ENCODE measurements around the gene TPM1.

Gene TPM1

DNA sequence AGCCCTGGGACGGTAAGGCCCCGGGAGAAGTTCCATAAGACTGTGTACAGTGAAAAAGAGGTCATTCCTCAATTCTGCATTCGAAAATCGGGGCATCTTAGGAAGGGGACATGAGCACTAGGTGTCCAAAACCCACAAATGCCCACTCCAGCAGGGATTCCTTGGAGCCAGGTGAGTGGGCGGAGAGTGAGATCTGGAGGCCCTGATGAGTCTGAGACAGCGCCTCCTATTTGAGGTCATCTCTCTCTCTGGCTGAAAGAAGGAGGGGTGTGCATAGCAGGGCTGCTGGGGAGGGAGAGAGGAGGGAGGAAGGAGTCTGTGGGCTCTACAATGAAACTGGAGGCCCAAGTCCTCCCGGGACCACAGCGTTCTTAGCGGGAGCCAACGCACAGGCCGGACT is 41.0 kb downstream of the TPM1 start:
- H3K27ac ChIP-seq = no peak overlapping the region
- TF ChIP-seq, protein P1, sequence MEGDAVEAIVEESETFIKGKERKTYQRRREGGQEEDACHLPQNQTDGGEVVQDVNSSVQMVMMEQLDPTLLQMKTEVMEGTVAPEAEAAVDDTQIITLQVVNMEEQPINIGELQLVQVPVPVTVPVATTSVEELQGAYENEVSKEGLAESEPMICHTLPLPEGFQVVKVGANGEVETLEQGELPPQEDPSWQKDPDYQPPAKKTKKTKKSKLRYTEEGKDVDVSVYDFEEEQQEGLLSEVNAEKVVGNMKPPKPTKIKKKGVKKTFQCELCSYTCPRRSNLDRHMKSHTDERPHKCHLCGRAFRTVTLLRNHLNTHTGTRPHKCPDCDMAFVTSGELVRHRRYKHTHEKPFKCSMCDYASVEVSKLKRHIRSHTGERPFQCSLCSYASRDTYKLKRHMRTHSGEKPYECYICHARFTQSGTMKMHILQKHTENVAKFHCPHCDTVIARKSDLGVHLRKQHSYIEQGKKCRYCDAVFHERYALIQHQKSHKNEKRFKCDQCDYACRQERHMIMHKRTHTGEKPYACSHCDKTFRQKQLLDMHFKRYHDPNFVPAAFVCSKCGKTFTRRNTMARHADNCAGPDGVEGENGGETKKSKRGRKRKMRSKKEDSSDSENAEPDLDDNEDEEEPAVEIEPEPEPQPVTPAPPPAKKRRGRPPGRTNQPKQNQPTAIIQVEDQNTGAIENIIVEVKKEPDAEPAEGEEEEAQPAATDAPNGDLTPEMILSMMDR (IDR thresholded peaks at IDR 0.05) = no peak
- TF ChIP-seq ZFX (IDR thresholded peaks at IDR 0.05; ENCODE audit: borderline replicate concordance) = no peak

DNA sequence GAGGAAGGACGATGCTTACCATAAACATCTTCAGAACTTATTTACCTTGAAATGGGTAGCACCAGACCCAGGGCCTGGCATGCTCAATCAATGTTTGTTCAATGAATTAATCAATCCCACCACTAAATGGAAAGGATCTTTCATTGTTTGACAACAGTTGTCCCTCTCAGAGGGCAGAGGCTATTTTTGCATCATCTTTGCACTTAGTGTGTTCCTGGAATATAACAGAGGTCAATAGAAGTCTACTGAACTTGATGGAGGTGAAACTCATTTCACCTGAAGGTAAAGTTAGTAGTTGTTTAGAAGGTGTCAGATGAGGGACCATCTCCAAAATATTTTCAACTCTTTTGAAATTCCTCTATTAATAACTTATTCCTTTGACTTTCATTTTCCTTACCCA is 42.3 kb downstream of the TPM1 start:
- TF ChIP-seq ZFX (IDR thresholded peaks at IDR 0.05; ENCODE audit: borderline replicate concordance) = no peak
- TF ChIP-seq, protein P1 (IDR thresholded peaks at IDR 0.05) = no peak
- no peak overlapping the region for H3K27ac ChIP-seq

DNA sequence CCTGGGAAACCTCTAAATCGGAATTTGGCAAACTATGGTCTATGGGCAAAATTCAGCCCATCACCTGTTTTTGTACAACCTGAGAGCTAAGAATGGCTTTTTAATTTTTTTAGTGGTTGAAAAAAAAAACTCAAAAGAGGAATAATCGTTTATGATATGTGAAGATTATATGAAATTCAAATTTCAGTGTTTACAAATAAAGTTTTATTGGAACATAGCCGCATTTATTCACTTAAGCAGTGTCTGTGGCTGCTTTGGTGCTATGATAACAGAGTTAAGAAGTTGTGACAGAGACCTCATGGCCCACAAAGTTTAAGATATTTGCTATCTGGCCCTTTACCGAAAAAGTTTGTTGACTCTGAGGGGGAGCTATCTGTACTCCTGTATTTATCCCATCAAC is 42.7 kb downstream of the TPM1 start:
- TF ChIP-seq, protein P1 (IDR thresholded peaks at IDR 0.05) = no peak
- TF ChIP-seq ZFX (IDR thresholded peaks at IDR 0.05; ENCODE audit: borderline replicate concordance) = no peak
- H3K27ac ChIP-seq = no peak overlapping the region

DNA sequence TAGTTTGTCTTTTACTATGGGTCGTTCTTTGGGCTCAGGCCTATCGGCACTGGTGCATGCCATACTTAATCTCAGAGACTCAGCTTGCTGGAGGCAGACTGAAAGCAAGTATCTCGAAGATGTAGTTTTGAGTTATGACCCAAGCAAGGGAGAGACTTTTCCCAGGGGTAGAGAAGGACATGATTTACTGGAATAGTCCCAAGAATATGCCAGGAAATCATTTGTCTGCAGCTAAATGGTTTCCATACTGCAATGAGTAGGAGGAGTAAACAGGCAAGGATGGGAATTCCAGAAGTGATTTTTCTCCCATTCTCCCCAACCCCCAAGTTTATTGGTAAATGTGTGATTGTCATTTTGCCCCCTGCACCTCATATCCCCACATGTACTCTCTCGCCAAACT is 43.7 kb downstream of the TPM1 start:
- H3K27ac ChIP-seq = no peak overlapping the region
- TF ChIP-seq, protein P1 (IDR thresholded peaks at IDR 0.05) = no peak
- no peak for TF ChIP-seq ZFX (IDR thresholded peaks at IDR 0.05; ENCODE audit: borderline replicate concordance)

DNA sequence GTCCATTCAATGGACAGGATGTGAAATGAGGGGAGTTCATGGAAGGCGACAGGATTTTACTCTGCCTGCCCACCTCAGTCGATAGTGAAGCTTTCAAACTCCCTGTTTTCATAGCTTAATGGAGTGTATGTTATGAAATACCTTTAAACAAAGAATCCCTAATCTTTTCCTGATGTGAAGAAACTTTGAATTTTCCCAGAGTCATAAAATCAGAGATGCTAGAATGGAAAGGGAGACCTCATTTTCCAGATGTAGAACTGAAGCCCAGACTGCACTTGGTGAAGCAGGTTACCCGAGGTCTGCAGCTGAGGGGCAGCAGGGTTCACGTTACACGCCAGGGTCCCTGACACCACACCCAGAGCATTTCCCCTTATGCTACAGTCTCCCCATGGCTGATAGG is 44.4 kb downstream of the TPM1 start:
- no peak overlapping the region for H3K27ac ChIP-seq
- TF ChIP-seq, protein P1 (IDR thresholded peaks at IDR 0.05) = no peak

DNA sequence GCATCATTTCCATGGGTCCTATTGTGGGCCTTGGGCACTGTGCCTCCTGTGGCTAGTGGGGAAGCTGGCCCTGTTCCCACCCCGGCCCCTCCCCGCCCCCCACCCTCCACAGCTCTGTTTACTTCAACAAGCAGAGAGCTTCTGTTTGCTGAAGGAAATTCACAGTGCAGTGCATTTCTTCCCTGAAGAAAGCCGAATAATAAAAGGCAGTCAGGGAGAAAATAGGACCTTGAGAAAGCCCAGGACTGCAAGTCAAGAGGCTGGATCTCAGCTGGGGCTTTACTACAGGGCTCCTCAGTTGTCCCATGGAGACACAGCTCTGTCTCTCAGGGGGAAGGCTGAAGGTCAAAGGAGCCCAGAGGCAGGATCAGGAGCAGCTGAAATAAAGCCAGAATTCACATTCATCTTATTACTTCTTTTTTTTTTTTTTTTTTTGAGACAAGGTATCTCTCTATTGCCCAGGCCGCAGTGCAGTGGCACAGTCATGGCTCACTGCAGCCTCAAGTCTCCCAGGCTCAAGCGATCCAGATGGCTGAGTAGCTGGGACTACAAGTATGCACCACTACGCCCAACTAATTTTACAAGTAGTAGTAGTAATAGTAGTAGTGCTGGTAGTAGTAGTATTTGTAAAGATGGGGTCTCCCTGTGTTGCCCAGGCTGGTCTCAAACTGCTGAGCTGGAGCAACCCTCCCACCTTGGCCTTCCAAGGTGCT is 46.1 kb downstream of the TPM1 start:
- no peak overlapping the region for H3K27ac ChIP-seq
- TF ChIP-seq ZFX (IDR thresholded peaks at IDR 0.05; ENCODE audit: borderline replicate concordance) = no peak
- TF ChIP-seq, protein P1 (IDR thresholded peaks at IDR 0.05) = no peak

DNA sequence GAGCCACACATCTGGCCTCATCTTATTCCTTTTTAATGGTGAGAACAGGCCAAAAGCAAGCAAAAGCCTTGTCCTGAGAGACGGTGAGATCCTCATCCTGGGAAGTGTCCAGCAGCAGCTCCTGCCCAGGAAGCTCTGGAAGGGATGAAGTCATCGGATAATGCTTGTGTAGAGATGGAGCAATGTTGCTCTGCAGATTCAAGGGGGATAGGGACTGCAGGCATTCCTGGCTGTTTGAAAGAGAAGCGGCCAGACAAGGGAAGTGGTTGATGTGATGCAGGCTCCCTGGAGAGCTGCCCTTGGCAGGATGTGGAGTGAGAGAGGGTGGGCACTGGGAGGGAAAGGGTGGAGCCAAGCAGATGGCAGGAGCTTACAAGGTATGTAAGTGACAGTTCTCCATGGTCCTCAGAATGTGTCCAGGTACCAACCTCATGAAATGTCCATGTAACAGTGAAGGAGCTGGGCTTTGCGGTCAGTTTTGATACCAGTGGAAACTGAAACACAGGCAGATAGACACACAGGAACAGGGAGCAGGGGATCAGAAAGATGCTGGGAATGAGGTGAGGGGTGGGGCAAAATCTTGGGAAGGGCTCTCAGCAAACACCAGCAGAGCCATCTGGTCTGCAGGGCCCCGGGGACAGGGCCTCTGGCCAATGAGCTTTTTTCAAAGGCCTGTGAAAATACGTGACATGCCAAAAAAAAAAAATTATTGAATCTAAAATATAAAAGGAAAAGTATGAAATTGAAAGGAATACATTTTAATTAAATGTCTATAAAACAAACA is 46.9 kb downstream of the TPM1 start:
- no peak for TF ChIP-seq ZFX (IDR thresholded peaks at IDR 0.05; ENCODE audit: borderline replicate concordance)
- TF ChIP-seq, protein P1 (IDR thresholded peaks at IDR 0.05) = no peak
- no peak overlapping the region for H3K27ac ChIP-seq
